Gastroesophageal sphincter (tissue), 3 donors: ENCODE data around the gene DISC1.

Experiments
- EP300 ChIP-seq: sonication (generic); formaldehyde crosslinking; IDR thresholded peaks from one replicate; pipeline ENCODE4 v1.6.1; 2017; ENCODE audit warnings: antibody characterized with exemption, mild to moderate bottlenecking
- POLR2A ChIP-seq, 2 donors: fragments of 450-650 bp; IDR thresholded peaks; one replicate each; pipeline ENCODE4 v1.6.1; 2017; ENCODE audit warnings: antibody characterized with exemption in 2 of 2, mild to moderate bottlenecking in 2 of 2, moderate library complexity in 1 of 2
- TF ChIP-seq, protein P1 (sequence below), 4 experiments: fragments of 200-600 bp in 2 of 4; fragments of 450-650 bp in 2 of 4; sonication (generic) in 1 of 4; IDR thresholded peaks; one replicate each; pipeline ENCODE4 v1.5.1; 2017 to 2019; ENCODE audit warnings: antibody characterized with exemption in 4 of 4, mild to moderate bottlenecking in 2 of 4, moderate library complexity in 2 of 4

DNA sequence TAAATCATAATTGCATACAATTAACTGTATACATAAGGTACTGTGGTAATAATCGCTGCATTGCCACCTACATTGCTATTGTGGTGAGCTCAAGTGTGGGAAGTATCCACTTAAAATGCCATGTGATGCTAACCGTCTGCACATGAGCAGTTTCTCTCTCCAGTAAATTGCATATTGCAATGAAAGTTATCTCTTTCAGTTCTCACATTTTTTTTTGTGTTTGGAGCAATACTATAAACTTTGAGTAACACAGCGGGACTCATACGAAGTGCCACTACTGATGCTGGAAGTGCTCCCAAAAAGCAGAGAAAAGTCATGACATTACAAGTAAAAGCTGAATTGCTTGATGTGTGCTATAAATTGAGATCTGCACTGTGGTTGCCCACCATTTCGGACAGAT is 38.5 kb downstream of the DISC1 start:
- TF ChIP-seq POLR2A (IDR thresholded peaks at IDR 0.05) (no peak), EP300 (no peak)
- TF ChIP-seq, protein P1, sequence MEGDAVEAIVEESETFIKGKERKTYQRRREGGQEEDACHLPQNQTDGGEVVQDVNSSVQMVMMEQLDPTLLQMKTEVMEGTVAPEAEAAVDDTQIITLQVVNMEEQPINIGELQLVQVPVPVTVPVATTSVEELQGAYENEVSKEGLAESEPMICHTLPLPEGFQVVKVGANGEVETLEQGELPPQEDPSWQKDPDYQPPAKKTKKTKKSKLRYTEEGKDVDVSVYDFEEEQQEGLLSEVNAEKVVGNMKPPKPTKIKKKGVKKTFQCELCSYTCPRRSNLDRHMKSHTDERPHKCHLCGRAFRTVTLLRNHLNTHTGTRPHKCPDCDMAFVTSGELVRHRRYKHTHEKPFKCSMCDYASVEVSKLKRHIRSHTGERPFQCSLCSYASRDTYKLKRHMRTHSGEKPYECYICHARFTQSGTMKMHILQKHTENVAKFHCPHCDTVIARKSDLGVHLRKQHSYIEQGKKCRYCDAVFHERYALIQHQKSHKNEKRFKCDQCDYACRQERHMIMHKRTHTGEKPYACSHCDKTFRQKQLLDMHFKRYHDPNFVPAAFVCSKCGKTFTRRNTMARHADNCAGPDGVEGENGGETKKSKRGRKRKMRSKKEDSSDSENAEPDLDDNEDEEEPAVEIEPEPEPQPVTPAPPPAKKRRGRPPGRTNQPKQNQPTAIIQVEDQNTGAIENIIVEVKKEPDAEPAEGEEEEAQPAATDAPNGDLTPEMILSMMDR (IDR thresholded peaks at IDR 0.05) = no peak
